A673 (cell line): ENCODE results near the gene HAPLN3.

Source experiments
- CTCF ChIP-seq: fragments of 300-800, 200-600 bp; sonication (generic); conservative IDR thresholded peaks from 2 replicates; pipeline ENCODE4 v1.5.1; 2017; ENCODE audit warnings: low read depth, mild to moderate bottlenecking, antibody characterized with exemption, low read length, moderate library complexity, mixed read lengths
- EZH2 ChIP-seq: fragments of 200-600 bp; sonication (generic); IDR thresholded peaks from 2 replicates; pipeline ENCODE4 v1.6.1; 2017; ENCODE audit warnings: borderline replicate concordance, low read depth, mild to moderate bottlenecking, mixed read lengths, antibody characterized with exemption, low read length; ENCODE audit not compliant: poor library complexity, severe bottlenecking

GRCh38 chr15:88844749-88845386 lies 50.5 kb downstream of the HAPLN3 start:
- TF ChIP-seq CTCF (no peak), EZH2 (no peak)
